Renal cortical epithelial cell (primary cell): ENCODE measurements around the gene GRIN2C. TPM values are rescaled to one million over a fixed set of nuclear protein-coding genes. Genes with fewer than 3 reads are reported as not detected.
A peak's percentile ranks its signal among the peaks of the same experiment; 100 is the strongest.
"Not testable (repeated sequence)": the region's sequence is repeated elsewhere in the genome, so short reads cannot be mapped to it uniquely, and the experiment has no call there.

Experiments
- DNase-seq: peaks from one replicate; pipeline ENCODE4 v3.0.0-alpha.2; 2011; ENCODE audit warnings: low read depth
- total RNA-seq: library from RNA; depleted of rRNA; stranded (reverse); fragments of >200 nt; gene quantifications from 2 replicates; pipeline ENCODE4 v1.2.3, GENCODE V29; 2014

The GRIN2C gene
- total RNA-seq, 1 donor from 2014 or later: 0.10 TPM

DNA sequence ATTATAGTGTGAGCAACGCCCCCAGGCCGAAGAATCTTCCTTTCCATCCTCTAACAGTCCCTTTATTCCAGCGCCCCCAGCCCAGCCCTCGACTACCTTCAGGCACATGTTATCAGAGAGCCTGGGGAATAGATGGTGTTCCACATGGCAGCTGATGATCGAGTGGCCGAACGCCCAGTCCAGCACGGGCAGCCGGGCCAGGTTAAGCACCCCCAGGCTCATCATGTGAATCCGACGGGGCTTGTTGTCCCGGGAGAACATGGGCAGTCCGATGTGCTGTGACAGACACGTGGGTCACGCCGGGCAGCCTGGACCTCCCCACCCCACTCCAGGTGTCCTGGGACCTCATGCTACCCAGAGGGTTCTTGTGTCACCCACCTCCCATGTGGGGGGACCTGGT is 19.6 kb upstream of the GRIN2C start:
- no peak for DNase-seq

DNA sequence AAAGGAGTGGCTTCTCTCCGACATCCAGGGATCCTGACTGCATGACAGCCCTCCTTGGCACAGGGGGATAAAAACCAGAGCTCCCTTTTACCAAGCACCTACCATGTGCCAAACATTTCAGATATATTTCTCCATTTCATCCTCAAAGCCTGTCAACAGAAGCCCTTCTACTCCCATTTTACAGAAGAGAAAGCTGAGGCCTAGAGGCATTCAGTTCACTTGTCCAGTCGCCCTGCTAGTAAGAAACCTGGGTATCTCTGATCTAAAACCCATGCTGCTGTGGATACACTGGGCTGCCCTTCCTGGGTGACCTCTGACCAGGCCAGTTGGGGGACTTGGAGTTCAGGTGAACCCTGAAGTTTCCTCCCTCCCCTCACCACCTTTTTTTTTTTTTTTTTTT is 19.0 kb upstream of the GRIN2C start:
- DNase-seq: no peak

DNA sequence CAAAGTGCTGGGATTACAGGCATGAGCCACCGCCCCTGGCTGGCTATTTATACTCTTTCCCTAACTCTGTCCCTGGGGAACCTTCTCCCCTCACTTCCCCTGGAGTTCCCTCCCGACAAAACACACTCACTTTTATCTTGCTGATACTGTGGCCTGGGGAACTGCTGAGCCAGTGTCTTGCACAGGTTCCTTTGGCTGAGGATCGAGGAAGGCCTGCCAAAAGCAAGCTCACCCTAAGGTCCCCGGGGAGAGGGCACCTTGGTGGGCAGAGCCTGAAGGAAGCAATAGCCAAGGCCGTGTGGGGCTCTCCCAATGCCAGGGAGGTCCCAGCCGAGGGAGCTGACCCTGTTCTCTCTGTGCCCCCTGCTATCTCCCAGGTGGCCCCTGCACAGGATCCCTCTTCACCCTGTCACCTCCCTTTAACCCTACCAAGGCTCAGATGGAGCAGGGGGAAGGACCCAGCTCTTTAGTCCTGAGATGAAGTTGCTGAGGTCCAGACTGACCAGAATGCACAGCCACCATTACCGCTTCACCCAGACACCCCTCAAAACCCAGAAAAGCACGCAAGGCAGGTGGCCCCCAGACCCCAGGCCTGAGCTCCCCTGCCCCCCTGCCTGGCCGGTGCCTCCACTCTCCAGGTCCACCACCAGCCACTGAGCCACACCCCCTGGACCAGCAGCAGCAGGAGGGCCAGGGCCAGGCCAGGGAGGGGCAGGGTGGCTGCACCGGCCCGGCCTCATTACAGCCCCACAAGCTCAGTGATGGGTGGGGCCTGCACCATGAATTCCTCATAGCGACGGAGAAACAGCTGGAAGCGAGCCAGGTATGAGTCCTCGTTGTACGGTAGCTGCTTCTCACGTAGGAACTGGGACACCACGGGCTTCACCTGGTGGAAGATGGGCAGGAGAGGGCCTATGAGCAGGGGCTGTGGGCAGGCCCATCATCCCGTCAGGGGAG is 18.2 kb upstream of the GRIN2C start:
- DNase-seq: no peak

DNA sequence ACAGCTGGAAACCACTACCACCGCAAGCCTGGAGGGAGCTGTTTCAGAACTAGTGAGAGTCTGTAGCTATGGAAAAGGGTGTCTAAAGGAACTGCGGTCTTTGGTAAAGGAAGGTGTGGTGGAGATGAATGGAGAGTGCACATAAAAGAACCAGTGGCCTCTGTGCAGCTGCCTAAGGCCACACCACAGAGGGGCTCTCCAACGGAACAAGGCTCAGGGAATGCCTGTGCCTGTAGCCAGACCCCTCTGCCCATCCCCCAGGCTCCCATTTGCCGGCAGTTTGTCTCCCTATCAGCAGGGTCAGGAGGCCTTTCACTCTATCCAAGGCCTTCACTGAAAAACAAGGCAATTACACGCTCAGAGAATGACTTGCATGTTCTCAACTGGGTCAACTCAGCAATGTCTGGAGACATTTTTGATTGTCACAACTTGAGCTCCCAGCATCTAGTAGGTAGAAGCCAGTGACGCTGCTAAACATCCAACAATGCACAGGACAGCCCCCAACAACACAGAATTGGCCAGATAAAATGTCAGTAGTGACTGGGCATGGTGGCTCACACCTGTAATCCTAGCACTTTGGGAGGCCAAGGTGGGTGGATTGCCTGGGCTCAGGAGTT is 16.4 kb upstream of the GRIN2C start:
- no peak for DNase-seq

DNA sequence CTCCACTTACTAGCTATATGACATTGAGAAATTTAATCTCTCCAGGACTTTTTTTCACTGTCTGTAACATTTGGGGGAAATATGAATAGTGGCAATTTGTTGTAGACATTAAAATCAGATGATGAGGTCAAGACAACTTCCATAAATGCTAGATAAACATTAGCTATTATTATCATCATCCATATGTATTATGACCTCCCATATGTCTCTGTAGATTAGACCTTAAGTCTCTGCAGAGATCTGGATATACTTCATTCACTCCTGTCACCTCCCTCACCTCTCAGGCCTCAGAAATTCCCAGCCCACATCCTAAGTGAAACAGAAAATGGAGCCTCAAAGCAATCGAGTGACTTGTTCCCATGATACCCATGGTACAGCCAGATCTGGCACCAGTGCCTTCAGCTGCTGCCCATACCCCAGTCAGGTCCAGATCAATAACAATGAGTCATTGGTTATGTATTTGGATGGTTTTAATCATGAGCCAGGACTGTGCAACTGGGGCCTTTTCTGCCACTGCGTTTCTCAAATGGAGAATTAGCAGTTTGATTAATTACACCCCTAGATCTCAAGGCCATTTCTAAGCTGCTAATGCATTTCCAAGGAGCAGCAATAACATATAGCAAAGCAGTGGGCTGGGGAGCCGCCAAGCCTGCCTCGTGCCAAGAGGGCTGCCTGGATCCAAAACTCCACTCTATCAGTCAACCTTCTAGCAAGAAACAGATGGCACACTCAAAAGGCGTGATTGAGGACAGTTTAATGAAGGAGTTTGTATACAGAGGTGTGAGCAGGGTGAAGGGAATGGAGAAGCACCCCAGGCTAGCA is 15.7 kb upstream of the GRIN2C start:
- DNase-seq: no peak

DNA sequence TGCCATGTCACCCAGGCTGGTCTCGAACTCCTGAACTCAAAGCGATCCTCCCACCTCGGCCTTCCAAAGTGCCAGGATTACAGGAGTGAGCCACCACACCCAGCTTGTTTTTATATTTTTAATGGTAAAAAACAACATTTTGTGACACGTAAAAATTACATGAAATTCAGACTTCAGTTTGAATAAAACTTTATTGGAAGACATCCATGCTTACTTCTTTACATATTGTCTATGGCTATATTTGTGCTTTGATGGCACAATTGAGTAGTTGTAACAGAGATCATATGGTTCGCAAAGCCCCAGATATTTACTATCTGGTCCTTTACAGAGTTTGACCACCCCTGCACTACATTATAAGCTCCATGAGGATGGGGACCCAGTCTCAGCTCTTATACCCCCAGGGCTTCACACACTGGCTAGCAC is 14.9 kb upstream of the GRIN2C start:
- no peak for DNase-seq

DNA sequence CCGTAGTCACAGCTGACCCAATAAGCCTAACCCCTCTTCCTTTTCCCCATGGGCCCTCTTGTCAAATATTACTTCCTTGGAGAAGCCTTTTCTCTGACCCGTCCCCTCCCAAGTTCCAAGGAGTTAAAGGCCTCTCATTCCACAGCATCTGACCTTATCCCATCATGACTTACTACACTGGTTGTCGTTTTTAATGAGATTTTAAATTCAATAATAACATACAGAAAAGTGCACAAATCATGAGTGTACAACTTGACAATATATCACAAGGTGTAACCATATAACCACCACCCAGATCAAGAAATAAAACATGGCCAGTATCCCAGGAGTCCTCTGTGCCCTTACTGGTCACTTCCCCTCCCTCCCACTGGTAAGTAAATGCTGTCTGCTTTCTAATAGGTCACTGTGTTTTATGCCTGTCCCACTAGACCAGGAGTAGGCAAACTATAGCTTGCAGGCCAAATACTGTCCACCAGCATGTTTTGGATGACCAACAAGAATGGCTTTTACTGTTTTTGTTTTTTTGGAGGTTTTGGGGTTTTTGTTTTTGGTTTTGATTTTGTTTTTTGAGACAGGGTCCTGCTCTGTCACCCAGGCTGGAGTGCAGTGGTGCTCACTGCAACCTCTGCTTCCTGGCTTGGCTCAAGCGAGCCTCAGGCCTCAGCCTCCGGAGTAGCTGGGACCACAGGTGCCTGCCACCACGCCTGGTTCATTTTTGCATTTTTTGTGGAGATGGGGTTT is 14.4 kb upstream of the GRIN2C start:
- peak; percentile 13 for DNase-seq

DNA sequence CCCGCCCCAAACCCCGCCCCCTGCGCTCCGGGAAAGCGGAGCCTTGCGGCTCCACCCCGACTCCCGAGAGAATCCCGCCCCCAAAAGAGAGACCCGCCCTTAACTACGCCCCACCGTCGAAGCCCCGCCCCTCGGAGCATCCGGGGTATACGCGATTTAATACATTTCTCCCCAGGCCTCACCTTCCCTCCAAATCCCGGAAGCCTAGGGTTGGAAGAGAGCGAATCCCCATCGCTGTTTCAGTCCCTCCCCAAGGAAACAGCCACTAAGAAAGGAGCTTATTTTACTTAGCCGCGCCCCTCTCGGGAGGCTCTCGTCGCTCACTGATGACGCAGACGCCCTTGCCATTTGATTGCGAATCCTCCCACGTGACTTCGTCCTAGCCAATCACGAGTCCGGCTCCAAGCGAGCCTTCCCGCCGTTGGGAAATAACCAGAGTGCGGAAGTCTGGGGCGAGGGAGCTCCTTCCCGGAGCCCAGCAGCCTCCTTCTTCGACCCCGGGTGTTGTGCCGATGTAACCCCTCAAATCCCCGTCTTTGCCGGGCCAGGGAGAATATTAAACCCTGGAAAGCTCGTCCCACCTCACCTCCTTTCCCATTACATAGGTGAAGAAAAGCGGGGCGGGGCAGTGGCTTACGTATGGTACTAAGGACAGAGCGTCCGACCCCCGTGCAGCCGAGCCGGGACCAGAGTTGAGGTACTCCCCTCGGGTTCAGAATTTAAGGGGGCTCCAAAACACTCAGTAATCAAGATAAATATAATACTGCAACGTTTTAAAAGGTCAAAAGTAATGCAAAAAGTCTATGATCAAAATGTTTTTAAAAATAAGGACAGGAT is 13.6 kb upstream of the GRIN2C start:
- DNase-seq: peak; percentile 99

DNA sequence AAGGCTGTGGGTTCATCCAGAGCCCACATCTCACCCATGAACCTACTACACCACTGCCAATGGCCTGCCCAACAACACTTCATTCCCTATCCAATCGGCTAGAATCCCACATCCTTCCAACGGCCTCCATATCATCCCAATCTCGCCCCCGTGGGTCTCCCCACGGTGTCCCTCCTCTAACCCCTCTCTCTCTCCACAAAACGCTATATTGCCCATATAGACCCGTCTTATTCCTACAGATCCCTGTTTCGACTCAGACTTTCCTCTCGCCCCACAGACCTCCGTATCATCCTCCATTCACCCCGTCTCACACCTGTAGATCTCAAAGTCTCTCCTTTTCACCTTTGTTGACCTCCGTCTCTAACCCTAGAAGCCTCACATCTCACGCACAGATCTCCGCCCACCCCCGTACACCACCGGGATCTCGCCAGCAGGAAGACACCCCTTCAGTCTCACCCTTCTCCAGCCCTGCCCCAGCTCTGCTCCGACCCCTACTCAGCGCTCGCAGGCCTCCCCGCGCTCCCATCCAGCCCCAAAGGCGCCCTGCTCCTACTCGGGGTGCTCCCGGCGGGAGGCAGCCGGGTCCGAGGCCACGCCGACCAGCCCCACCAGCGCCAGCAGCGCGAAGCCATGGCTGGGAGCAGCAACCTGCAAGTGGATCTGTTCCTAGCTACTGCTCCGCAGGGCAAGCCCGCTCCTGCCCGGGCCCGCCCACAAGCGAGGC is 12.8 kb upstream of the GRIN2C start, which contains the start of gene FDXR:
Gene FDXR (minus strand): TSS at position 682 of the 724 bp plus-strand sequence. CDS start 50 bp downstream, at position 632.
- no peak for DNase-seq

DNA sequence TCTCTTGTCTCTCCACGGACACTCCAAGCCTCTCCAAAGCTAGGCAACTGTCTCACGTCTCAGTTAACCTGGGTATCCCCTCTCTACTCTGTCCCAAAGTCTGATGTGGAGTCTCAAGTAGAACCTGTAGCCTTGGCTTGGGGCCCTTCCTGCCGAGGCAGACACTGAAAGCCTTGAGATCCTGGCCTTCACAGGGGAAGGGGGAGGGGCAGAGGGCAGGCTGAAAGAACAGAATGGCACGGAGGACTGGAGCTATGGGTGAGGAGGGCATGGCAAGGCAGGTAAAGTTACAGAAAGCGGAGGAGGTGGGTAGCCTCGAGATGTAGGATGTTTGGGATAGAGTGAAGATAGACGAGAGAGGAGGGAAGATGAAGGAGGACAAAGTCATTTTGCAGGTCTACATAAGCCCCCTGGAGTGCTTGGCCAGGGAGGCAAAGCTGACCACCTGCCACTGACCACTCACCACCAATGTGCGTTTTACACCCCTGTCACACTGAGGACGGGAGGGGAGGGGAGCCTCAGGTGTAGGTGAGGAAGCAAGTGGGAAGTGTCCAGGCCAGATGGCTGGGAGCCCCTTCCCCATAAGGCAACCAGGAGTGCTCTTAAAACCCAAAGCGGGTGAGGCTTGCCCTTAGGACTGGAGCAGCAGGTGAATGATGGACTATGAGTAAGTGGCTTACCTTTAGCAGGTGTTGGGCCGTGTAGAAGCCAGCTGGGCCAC is 11.8 kb upstream of the GRIN2C start:
- DNase-seq: no peak

DNA sequence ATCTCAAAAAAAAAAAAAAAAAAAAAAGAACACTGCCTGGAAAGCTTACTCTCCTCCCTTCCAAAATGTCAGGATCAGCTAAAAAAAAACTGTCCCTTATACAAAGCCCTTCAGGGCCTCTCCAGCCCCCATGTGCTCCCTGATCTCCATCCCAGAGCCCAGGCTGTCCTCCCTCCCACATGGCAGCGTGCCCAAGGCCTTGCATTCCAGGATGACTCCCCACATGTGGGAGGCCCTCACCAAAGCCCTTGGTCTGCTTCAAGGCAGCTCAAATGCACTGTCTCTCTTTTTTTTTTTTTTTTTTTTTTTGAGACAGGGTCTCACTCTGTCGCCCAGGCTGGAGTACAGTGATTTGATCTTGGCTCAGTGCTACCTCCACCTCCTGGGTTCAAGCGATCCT is 10.8 kb upstream of the GRIN2C start:
- no peak for DNase-seq

DNA sequence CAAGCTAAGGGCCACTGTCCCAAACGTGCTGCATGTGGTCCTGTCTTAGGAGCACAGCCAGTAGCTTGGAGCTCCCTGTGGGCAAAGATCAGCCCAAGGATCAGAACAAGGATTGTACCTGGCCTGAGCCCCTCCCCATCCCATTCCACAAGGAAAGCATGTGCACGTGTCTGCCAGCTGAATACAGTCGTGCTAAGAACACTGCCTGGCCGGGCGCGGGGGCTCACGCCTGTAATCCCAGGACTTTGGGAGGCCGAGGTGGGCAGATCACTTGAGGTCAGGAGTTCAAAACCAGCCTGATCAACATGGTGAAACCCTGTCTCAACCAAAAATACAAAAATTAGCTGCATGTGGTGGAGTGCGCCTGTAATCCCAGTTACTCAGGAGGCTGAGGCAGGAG is 10.3 kb upstream of the GRIN2C start:
- not testable (repeated sequence) for DNase-seq

DNA sequence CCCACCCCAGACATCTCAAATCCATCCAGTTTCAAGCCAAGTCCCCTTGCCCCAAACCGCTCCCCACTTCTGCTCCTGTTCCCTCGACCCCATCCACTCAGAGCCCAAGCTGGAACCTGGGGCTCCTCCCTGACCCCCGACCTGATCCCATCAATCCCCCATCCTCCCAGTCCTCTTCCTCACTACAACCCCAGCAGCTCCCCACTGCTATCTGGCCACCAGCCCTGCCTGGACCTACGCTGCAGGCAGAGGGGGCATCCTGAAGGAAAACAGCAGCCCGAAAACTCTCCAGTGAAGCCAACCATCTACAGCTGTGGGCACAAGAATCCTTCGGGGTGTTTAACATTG is 9.2 kb upstream of the GRIN2C start:
- no peak for DNase-seq

DNA sequence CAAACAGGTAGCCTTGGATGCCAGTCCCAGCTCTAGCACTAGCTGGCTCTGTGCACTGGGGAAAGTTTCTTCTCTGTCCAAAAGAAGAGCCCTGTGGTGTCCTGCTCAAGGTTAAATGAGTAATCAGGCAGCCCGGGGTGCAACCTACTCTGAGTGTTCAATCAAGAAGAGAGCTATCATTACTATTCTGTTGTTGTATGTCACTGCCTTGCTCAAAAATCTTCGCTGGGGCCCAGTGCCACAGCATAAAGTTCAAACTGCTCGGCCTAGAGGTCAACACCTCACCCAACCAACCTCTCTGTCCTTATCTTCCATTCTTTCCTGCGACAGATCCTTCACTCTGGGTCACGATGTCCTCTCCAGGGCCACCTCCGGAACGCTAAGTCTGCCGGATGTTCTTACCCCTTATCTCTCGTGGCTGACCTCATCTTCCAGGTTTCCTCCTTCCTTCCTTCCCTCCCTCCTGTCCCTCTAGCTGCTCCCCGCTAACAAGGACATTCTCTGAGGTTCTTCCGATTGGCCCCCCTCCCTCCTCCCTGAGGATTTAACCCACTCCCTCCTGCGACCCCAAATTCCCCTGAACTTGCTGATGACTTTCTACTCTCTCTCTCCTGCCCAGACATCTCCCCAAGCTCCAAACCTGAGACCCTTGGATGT is 8.7 kb upstream of the GRIN2C start:
- no peak for DNase-seq

DNA sequence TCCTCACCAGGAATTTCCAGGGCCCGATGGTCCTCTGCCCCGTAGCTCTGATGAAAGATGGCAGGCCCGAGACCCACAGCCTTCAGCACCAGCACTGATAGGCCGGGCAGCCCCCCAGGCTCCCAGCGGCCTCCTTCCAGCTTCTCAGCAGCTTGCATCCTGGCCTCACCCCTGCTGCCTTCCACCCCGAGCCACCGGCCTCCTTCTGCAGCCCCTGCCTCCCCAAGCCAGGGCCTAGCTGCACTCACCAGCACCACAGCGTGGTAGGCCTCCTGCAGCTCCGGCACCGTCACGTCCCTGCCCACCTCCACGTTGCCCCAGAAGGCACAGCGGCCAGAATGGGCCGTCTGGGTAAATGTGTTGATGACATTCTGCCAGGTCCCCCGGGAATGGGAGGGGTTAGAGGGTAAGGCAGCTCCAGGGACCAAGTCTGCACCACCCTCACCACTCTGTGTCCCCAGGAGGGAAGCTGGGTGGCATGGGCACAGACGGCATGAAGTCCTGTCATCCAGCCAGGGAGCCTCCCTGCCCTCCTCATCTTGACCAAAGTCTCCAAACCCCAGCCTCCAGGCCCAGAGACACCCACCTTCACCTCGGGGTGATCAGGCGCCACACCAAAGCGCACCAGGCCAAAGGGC is 6.6 kb upstream of the GRIN2C start:
- no peak for DNase-seq

DNA sequence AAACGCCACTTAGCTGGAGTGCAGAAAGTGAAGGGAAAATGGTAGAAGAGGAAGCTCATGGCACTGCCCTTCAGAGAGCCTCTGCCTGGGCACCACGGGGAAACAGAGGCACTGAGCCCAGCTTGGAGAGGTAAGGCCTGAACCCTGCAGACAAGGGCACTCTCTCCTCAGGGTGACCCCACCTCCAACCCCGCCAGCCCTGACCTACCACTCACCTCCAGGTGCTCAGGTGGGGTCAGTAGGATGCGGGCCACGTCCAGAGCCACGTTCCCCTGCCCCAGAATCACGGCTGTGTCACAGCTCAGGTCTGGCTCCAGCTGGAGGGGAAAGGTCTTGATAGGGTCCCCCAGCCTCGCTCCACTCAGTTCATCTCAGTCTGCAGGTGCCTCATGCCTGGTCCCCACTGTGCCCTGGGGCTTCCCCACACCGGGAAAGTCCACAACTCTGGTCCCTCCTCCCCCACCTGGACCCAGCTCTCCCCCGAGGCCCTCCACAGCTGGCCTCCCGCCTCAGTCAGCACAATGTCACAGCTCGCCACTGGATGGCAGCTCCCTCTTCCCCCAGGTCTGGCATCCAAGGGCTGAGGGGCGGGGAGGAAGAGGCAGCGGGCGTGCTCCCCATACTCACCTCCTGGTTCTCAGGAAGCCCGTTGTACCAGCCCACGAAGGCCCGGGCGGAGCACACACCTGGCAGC is 6.0 kb upstream of the GRIN2C start:
- DNase-seq: no peak

DNA sequence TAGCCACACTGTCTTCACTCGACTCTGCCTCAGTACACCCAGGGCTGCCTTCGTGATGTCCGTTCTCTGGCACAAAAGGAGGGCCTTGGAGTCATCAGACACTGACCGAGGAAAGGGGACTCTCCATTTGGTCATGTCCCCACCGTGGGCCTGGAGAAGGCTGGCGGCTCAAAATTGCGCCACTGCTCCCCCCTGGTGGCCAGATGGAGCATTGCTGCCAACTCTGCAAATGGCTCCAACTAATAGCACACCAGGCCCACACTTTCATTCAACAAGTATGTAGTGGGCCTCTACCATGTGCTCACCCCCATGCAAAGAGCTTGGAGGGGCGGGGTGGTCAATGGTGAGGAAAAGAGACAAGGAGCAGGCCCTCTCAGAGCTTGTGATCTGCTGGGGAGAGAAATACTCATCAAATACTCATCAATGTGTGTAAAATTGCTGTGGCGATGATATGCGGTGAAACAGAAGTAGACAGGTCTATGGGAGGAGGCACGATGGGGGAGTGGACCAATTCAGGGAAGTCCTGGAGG is 5.2 kb upstream of the GRIN2C start:
- peak; percentile 29 for DNase-seq
